ENCODE data around the gene SFXN2.
"Not testable (repeated sequence)": the region's sequence is repeated elsewhere in the genome, so short reads cannot be mapped to it uniquely, and the experiment has no call there.

SFXN2 gene

DNA sequence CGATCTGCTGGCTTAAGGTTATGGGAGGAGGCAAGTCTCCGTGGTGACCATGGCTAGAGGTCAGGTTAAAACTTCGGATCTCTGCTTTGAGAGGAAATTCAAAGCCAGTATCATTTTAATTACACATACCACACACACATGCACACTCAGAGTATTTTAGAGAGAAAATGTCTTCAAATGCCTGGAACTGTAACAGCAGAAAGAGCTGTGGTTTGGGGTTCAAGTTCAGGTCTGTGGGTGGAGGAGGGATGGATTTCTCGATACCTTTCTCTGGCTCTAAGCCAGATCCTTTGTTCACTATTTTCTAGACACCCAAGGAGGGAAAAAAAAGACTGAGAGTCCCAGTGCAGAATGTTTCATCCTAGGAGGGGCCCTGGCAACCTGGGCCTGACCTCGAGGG, 32.7 kb upstream of the SFXN2 start:
- no peak for DNase-seq (ENCODE audit: low spot score)

DNA sequence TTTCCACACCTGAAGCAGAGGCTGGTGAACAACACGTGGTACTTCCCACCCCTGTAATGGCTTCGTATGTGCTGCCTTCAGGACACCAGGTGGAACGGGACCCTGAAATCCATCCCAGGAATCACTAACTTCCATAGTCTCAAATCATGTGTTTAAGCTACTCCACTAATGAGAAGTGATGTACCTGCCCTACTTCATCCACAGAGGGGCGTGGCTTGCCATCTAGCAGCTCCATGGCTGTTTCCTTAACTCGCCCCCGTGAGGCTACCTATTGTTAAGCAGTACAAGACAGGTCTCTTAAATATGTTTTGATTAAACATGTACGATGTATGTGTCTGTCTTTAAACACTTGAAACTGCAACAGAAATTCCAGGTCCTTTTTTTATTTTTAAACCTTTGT, 32.0 kb upstream of the SFXN2 start:
- no peak for DNase-seq (ENCODE audit: low spot score)

DNA sequence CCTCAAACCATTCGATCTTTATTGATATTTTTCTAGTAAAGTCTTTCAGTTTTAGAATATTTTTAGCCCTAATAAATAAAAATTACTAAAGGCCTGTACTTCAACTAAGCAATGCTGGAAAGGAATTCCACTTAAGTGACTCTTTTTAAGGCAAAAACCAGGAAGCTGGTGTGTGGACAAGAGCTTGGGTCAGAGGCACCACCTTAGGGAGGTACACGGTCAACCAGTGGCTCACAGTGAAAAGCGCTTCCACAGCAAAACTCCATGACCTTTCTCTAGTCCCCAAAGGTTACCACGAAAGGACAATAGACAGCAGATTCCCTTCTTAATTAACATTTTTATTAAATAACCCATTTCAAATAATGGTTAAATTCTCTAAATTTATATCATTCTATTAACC, 31.5 kb upstream of the SFXN2 start:
- DNase-seq (ENCODE audit: low spot score), result no peak

DNA sequence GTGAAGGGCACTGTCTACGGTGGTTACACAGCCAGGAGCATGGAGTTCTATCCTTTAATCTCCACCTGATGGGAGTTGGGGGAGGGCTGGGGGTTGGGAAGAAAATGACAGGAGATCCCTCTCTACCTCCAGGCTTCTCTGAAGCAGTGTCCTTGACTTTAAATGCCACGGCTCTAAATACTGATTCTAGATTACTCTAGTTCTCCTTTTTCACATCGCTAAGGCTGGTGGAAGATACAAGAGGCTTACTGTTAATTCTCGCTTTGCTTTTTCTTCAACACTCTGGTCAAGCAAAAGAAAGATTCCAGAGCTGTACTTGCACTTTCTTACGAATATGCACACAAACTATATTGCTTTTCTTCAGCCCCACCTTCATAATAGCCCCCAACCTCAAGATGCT, 30.7 kb upstream of the SFXN2 start:
- no peak for DNase-seq (ENCODE audit: low spot score)

DNA sequence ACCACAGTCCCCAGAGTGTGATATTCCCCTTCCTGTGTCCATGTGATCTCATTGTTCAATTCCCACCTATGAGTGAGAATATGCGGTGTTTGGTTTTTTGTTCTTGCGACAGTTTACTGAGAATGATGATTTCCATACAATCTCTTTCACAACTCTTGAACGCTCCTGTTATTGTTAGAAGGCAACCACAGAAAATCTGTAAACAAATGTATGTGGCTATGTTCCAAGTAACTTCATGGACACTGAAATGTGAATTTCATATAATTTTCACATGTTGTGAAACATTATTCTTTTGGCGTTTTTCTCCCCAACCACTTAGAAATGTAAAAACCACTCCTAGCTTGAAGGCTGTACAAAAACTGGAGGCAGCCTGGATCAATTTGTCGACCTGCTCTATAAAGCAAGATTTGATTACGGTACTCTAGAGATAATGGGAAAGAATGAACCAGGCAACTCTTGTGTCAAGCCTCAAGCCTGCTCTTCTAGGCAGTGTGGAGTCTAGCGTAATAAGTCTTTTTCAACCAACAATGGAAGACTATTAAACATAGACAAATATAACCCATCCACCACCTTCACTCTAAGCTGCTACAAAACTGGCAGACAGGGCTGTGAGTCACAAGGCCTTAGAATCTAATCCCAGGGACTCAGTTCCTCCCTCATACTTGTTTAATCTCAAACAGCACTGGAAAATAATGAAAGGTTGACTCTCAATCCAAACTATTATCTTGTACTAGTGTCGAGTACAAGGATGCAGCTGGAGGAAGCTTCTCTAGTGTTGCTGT, 23.0 kb upstream of the SFXN2 start:
- DNase-seq (ENCODE audit: low spot score), result no peak

DNA sequence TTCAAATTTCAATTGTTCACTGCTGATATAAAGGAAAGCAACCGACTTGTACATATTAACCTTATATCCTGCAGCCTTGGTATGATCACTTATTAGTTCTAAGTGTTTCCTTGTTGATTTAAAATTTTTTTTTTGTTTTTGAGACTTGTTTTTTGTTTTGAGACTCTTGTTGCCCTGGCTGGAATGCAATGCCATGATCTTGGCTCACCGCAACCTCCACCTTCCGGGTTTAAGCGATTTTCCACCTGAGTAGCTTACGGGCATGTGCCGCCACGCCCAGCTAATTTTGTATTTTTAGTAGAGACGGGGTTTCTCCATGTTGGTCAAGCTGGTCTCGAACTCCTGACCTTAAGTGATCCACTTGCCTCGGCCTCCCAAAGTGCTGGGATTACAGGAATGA, 19.0 kb upstream of the SFXN2 start:
- not testable (repeated sequence) for DNase-seq (ENCODE audit: low spot score)

DNA sequence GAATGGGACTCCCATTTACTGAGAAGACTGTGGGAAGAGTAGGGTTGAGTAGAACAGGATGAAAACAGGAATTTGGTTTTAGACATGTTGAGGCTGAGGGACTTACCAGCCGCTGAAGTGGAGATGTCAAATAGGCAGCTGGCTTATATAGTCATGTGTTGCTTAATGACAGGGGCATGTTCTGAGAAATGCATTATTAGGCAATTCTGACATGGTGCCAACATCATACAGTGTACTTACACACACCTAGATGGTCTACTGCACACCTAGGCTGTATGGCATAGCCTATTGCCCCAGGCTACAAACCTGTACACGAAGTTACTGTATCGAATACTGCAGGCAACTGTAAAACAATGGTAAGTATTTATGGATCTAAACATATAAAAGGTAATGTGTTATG, 17.7 kb upstream of the SFXN2 start:
- DNase-seq (ENCODE audit: low spot score), result no peak

DNA sequence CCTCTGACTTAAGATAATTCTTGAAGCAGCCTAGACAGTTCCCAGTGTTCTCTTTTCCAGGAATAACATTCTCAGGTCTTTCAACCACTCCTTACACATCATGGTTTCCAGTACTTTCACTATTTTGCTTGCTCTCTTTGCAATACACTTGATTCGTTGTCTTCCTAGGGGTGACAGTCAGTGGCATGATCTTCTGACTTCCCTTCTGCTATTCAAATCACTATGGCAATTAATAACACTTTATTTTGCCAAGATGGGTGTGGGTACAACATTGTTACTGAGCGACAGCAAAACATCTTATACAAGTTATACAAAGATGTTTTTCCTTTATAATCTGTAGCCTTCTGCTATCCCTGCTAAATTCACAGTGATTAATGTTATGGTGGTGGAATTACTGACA, 15.5 kb upstream of the SFXN2 start:
- DNase-seq (ENCODE audit: low spot score), result no peak

DNA sequence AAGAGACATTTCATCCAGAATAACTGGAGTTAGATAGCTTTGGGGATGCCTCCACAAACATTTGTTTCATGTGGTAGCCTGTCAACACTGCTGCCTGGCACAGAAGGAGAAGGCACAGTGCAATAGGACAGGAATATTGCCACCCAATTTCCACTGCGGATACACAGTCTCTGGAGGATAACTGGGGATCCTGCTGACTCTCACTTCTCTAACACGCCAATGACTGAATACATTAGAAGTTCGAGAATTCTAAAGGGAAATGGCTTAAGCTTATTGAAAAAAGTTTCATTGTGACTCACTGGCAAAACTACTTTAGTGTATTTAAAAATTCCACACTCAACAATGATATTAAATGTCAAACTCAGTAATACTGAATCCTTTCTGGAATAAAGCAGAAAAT, 13.2 kb upstream of the SFXN2 start:
- DNase-seq (ENCODE audit: low spot score), result no peak

DNA sequence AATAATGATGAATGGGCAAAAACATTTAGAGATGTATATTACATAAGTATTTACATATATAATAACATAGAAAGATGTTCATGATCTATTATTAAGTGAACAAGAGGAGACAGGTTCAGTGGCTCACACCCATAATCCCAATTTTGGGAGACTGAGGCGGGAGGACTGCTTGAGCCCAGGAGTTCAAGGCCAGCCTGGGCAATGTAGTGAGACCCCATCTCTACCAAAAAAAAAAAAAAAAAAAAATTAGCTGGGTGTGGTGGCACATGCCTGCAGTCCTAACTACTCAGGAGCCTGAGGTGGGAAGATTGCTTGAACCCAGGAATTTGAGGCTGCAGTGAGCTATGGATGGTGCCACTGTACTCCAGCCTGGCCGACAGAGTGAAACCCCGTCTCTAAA, 12.6 kb upstream of the SFXN2 start:
- no peak for DNase-seq (ENCODE audit: low spot score)

DNA sequence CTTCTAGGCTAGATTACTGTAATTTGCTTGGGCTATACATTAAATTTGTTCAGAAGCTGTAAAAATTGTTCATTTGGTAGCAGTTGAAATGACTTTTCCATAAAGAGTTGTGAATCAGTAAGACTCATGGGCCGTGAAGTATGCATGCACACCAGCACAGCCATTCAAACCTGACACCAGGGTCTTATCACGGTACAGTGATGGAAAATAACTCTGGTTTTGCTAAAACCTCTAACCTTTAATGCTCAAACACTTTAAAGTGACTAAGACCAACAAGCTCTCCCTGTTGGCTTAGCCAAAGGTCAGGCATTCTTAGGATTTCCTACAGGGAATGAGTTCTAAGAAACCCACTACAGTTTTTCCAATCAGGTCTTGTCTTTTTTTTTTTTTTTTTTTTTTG, 11.7 kb upstream of the SFXN2 start:
- DNase-seq (ENCODE audit: low spot score), result no peak

DNA sequence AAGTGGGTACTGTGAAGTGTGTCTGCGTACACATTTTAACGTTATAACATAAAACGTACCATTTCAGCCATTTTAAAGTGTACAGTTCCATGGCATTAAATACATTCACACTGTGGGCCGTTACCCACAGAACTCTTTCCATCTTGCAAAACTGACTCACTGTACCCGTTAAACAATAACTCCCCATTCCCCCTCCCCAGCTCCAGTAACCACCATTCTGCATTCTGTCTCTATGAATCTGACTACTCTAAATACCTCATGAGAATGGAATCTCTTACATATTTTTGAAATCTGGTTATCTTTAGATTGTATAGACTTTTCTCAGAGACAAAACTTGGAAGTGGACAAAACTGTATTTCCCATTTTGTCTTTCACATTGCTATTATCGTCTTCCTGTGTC, 9.5 kb upstream of the SFXN2 start:
- no peak for DNase-seq (ENCODE audit: low spot score)

DNA sequence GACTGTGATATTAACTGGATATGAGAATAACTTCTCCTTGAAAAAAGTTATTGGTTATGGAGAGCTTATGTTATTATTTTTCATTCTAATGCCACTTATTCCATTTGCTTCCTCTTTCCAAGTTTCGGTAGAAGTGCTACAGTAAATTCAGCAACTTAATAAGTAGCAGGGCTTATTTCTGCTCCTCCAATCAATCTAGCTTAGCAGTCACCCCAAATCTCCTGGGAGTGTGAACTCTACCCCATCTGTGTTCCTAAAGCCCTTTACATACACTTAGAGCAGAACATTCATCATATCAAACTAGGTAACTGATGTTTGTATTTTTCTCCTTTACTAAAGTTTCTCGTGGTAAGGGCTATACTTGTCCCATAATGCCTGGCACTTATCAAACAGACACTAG, 8.9 kb upstream of the SFXN2 start:
- no peak for DNase-seq (ENCODE audit: low spot score)

DNA sequence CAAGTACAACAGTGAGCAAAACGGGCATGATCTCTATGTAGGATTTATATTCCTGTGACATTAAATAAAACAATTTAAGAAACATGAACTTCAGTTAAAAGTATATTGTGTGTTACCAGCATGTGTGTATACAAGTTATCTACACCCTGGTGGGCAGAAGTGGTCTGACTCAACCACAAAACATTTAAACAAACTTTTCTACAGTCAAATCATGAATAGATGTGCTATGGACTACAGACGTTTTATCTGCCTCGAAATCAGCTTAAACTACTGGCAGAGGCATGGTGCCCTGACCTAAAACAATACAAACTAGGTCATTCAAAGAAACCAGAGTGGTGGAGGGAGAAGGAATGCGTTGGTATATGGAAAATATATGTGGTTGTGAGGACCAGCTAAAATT, 3.8 kb upstream of the SFXN2 start:
- DNase-seq (ENCODE audit: low spot score), result no peak

DNA sequence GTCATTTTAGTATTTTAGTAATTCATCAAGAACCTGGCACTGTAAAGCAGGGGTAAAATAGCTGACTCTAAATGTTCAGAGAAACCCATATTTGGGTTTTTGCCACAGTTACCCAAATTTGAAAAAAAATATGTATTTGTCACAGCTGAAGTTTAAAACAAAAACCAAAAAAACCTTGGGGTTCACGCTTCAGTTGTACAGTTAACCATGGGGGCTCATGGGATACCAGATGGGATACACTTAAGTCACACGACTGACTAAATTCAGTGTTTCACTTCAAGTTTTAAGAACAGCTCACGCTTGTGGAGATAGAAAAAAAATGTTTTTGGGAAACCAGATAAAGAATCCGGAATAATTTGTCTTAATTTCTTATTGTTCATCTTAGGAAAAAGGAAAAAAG, 2.3 kb upstream of the SFXN2 start:
- DNase-seq (ENCODE audit: low spot score), result no peak

DNA sequence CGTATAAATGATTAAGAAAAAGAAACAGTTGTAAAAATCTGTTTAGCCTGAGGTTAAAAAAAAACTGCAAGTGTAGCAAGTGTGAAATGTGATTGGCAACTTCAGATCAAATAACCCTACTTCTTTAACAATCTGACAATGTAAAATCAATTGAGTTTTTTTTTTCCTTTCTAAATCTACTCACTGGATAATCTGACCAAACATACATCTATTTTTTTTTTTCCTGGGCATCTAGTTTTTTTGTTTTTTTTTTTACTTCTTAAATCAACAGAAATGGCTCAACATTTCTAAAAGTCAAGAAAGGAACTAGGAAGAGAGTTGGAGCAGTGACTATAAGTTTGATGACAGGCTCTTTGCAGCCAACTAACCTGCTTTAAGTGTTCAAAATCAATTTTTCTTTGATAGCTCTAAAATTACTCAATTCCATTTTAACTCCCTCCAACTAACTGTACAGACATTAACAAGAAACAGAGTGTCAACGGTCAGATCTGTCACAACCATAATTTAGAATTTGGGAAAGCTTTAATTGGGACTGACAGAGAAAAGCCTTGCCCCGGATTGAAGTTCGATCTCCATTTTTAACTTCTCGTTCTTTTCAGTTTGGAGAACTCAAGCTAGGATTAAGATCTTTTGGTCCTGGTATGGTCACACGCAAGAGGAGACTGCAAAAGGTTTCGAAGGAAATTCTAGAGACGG, 1.4 kb upstream of the SFXN2 start:
- DNase-seq (ENCODE audit: low spot score), result no peak

DNA sequence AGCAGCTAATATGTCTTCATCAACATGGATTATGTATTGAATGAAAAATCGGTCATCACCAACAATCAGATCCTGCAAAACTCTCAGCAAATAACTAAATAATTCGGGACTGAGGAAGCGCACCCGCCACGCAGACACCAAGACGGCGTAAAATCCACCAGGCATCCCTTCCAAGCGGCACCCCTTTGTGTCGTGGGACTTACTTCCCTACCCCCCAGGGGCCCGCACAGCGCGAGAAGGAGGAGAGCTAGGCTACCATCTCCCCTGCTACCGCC, 960 bp upstream of the SFXN2 start:
- DNase-seq (ENCODE audit: low spot score), result no peak

DNA sequence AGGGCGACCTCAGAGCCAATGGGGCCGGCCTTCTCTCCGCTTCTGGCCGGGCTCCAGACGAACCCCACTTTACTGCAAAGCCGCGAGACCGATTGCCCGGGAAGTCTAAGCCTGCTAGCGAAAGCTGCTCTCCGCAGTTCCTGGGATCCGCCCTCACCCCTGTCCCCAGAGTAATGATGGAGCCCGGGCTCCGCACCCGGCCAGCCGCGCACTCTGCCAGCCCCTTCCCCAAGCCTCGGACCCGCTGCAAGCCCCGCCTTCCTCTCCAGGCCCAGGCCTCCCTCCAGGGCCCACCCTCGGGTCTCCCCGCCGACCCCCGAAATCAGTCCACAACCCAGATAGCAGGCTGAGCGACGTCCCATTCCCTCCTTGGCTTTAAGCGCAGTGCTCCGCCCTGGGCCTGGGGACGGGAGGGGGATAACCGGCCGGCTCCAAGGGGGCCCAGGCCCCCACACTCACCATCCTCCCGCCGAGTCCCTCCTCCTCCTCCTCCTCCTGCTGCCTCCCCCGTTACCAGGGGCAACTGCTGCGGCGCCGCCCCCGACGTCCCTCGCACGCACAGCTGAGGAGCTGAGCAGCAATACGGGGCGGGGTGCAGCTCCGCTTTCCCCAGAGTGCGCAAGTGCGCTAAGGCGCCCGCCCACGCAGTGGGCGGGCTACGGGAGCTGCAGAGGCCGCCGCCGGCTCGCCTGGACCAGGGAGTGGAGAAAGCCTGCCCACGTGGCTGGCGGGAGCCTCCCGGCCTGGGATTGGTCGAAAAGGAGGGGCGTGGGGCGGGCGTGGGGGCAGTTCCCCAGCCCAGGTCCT, 419 bp upstream of the SFXN2 start, which contains the start of gene ARL3:
TSS of gene ARL3 (minus strand) at position 584 of the 807 bp plus-strand sequence. CDS start at position 462, 122 bp downstream.
- DNase-seq (ENCODE audit: low spot score), result peak; percentile 100

DNA sequence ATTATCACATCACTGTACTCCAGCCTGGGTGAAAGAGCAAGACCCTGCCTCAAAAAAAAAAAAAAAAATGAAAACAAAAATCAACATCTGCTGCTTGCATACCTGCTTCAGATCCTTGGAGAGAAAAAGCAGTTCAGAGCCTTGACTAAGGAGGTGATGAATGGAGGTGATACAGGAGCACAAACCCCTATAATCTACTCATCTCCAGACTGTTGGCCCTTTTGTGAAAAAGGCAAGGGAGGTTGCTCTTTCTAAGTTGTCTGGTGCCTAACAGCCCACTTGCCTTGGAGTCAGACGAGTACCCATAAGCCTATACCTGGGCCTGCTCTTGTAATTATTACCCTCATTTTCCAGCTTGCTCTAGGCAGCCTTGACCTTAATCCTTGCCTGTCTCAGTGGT, 1.4 kb downstream of the SFXN2 start:
- no peak for DNase-seq (ENCODE audit: low spot score)

DNA sequence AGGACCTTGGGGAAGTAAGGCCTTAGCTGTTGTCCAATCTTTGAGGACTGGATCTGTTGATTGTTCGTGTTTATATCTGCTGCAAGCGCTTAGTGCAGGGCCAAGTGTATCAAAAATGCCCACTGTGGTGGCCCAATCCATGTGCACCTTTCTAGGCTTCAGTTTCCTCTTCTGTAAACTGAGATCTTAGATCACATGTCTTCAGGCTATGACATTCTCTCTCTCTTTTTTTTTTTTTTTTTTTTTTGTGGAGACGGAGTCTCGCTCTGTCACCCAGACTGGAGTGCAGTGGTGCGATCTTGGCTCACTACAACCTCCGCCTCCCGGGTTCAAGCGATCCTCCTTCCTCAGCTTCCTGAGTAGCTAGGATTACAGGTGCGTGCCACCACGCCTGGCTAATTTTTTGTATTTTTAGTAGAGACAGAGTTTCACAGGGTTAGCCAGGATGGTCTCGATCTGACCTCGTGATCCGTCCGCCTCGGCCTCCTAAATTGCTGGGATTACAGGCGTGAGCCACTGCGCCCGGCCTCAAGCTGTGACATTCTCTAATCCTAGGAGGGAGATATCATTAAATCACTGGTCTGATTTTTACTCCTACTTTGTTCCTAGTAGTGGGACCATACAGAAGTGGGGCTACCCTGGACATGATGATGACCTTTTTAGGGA, 2.6 kb downstream of the SFXN2 start:
- DNase-seq (ENCODE audit: low spot score), result not testable (repeated sequence)

DNA sequence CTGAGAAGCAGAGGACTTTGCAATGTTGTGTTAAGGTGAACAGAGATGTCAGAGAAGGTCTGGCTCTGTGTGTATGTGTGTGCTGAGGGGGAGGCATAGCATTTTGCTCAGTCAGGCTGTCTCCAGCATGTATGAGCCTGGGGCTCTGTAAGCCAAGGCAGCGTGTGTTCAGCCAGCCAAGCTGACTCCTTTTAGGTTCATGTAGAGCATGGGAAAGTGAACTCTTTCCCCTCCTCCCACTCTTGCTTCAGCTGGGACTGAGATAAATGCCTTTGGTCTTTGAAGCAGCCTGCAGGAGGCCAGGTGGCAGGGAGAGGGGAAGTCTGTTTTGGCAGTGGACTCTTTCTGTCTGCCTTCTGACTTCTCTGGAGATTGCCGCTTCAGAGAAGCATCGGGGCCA, 3.8 kb downstream of the SFXN2 start:
- no peak for DNase-seq (ENCODE audit: low spot score)

DNA sequence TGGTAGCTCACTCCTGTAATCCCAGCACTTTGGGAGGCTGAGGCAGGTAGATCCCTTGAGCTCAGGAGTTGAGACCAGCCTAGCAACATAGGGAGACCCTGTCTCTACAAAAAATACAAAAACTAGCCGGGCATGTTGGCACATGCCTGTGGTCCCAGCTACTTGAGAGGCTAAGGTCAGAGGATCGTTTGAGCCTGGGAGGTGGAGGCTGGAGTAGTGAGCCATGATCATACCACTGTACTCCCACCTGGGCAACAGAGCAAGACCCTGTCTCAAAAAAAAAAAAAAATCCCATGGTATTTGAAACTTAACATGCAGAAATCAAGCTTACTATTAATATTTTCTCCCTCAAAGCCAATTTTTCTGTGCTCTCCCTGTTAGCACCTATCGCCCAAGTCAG, 5.9 kb downstream of the SFXN2 start:
- DNase-seq (ENCODE audit: low spot score), result no peak
